Measurements from ENCODE around the gene FLNC. TPM values are rescaled to one million over a fixed set of nuclear protein-coding genes. Genes with fewer than 3 reads are reported as not detected.

FLNC gene
- total RNA-seq, 1 donor from 2014 or later: 184 TPM

- H3K9me3 Mint-ChIP-seq: no peaks in the 10 kb centered on the region
- no peaks in the 10 kb centered on the region for H3K27me3 Mint-ChIP-seq (ENCODE audit: low read depth)
- no peak for DNase-seq (ENCODE audit: low spot score in 2 of 2, unreplicated experiment in 2 of 2)
- peaks cover 26% of the 10 kb centered on the region for H3K36me3 Mint-ChIP-seq
- no peak overlapping the region for H3K4me3 Mint-ChIP-seq
- H3K27ac Mint-ChIP-seq: no peak overlapping the region
- no peaks in the 10 kb centered on the region for H3K4me1 Mint-ChIP-seq
- TF ChIP-seq CTCF (IDR thresholded peaks at IDR 0.05; ENCODE audit: unreplicated experiment): peak; percentile 77
Observed at GRCh38 chr7:128841921-128842673, 11.9 kb downstream of the FLNC start.

GRCh38 chr7:128842674-128843641 is 12.8 kb downstream of the FLNC start:
- no peaks in the 10 kb centered on the region for H3K9me3 Mint-ChIP-seq

GRCh38 chr7:128843938-128844621 is 13.9 kb downstream of the FLNC start:
- Mint-ChIP-seq H3K36me3 (peaks cover 27% of the 10 kb centered on the region), H3K4me3 (no peak overlapping the region), H3K9me3 (no peaks in the 10 kb centered on the region), H3K4me1 (no peaks in the 10 kb centered on the region), H3K27ac (no peak overlapping the region), H3K27me3 (ENCODE audit: low read depth) (no peaks in the 10 kb centered on the region)
- no peak for TF ChIP-seq CTCF (IDR thresholded peaks at IDR 0.05; ENCODE audit: unreplicated experiment)
- no peak for DNase-seq (ENCODE audit: low spot score in 2 of 2, unreplicated experiment in 2 of 2)

More at GRCh38 chr7:128842674-128843641, 12.8 kb downstream of the FLNC start:
- no peaks in the 10 kb centered on the region for H3K27me3 Mint-ChIP-seq (ENCODE audit: low read depth)
- H3K36me3 Mint-ChIP-seq: peaks cover 27% of the 10 kb centered on the region
- no peak overlapping the region for H3K4me3 Mint-ChIP-seq
- H3K27ac Mint-ChIP-seq: no peak overlapping the region
- DNase-seq (ENCODE audit: low spot score in 2 of 2, unreplicated experiment in 2 of 2): no peak
- no peak for TF ChIP-seq CTCF (IDR thresholded peaks at IDR 0.05; ENCODE audit: unreplicated experiment)
- no peaks in the 10 kb centered on the region for H3K4me1 Mint-ChIP-seq

- no peak for DNase-seq (ENCODE audit: low spot score in 2 of 2, unreplicated experiment in 2 of 2)
- no peak overlapping the region for H3K27ac Mint-ChIP-seq
- TF ChIP-seq CTCF (IDR thresholded peaks at IDR 0.05; ENCODE audit: unreplicated experiment): no peak
- no peaks in the 10 kb centered on the region for H3K27me3 Mint-ChIP-seq (ENCODE audit: low read depth)
- H3K4me3 Mint-ChIP-seq: no peak overlapping the region
- H3K9me3 Mint-ChIP-seq: no peaks in the 10 kb centered on the region
- no peaks in the 10 kb centered on the region for H3K4me1 Mint-ChIP-seq
- peaks cover 25% of the 10 kb centered on the region for H3K36me3 Mint-ChIP-seq
Observed at GRCh38 chr7:128844777-128845311, 14.6 kb downstream of the FLNC start.

GRCh38 chr7:128845475-128845874 is 15.3 kb downstream of the FLNC start:
- H3K4me1 Mint-ChIP-seq: no peaks in the 10 kb centered on the region
- H3K27ac Mint-ChIP-seq: no peak overlapping the region
- DNase-seq (ENCODE audit: low spot score in 2 of 2, unreplicated experiment in 2 of 2): no peak
- no peak for TF ChIP-seq CTCF (IDR thresholded peaks at IDR 0.05; ENCODE audit: unreplicated experiment)
- no peaks in the 10 kb centered on the region for H3K9me3 Mint-ChIP-seq
- no peaks in the 10 kb centered on the region for H3K27me3 Mint-ChIP-seq (ENCODE audit: low read depth)
- no peak overlapping the region for H3K4me3 Mint-ChIP-seq
- peaks cover 30% of the 10 kb centered on the region for H3K36me3 Mint-ChIP-seq
